Esophagus (tissue), 2 donors: Measurements from ENCODE around the gene PTPN6. TPM values are rescaled to one million over a fixed set of nuclear protein-coding genes. Genes with fewer than 3 reads are reported as not detected.

Experiments used
- H3K27ac ChIP-seq, 2 donors: one replicate each; pipeline ENCODE4 v1.5.1; 2013; ENCODE audit warnings: low read depth in 2 of 2, mild to moderate bottlenecking in 2 of 2, inconsistent platforms in 1 of 2, low read length in 1 of 2, moderate library complexity in 1 of 2
- H3K27me3 ChIP-seq, 2 donors: one replicate each; pipeline ENCODE4 v1.6.1; 2013; ENCODE audit warnings: low read length in 2 of 2, control low read depth in 1 of 2, mild to moderate bottlenecking in 1 of 2; ENCODE audit not compliant: insufficient read depth in 2 of 2, control insufficient read depth in 1 of 2
- H3K36me3 ChIP-seq, 2 donors: one replicate each; pipeline ENCODE4 v1.6.1; 2013; ENCODE audit warnings: low read length in 1 of 2; ENCODE audit not compliant: control insufficient read depth in 2 of 2, insufficient read depth in 2 of 2
- H3K4me1 ChIP-seq, 2 donors: one replicate each; pipeline ENCODE4 v1.6.1; 2013; ENCODE audit warnings: low read length in 1 of 2; ENCODE audit not compliant: control insufficient read depth in 2 of 2, insufficient read depth in 2 of 2
- H3K4me3 ChIP-seq, 2 donors: one replicate each; pipeline ENCODE4 v1.5.1; 2013; ENCODE audit warnings: low read length in 2 of 2, mild to moderate bottlenecking in 2 of 2, low read depth in 1 of 2, moderate library complexity in 1 of 2
- H3K9me3 ChIP-seq, 2 donors: one replicate each; pipeline ENCODE4 v1.6.1; 2013; ENCODE audit warnings: mild to moderate bottlenecking in 2 of 2, low read depth in 1 of 2, low read length in 1 of 2, moderate library complexity in 1 of 2; ENCODE audit not compliant: control insufficient read depth in 2 of 2, insufficient read depth in 1 of 2
- WGBS, 2 donors: extraction: QIAGEN DNeasy Blood & Tissue Kit; methylation state at CpG; one replicate each; pipeline ENCODE4 v1.1.7; 2013; 5-methylcytosine and 5-hydroxymethylcytosine counted together
- polyA plus RNA-seq, 2 donors: library from polyadenylated mRNA; stranded (reverse); fragments of 200-250 nt; gene quantifications; one replicate each; pipeline ENCODE4 v1.2.3, GENCODE V29; 2013
- donor health status: healthy with polysubstance abuse.
- donor health status: Bipolar disorder and iron deficiency.

The PTPN6 gene
- polyA plus RNA-seq, 2 donors, result 19.1 to 38.3 TPM

DNA sequence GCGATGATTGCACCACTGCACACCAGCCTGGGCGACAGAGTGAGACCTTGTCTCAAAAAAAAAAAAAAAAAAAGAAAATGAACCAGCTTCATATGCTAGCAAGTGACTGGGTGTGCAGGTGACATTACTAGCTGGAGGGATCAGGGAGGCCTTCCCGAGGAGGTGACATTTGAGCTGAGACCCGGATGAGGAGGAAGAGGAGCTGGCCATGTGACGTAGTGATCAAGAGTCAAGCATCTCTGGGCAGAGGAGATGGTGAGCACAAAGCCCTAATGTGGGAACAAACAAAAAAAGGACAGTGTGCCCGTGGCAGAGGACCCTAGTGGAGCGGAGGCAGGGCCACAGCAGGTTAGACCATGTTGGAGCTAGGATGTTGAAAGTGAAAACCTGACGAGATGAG is 3.5 kb upstream of the PTPN6 start:
- no peaks in the 10 kb centered on the region for H3K27me3 ChIP-seq
- H3K36me3 ChIP-seq, result peaks cover 0 to 3% of the 10 kb centered on the region in 2 donors
- no peak overlapping the region for H3K4me3 ChIP-seq
- H3K9me3 ChIP-seq, result no peaks in the 10 kb centered on the region
- no peak overlapping the region for H3K27ac ChIP-seq
- H3K4me1 ChIP-seq, result peaks cover 0 to 12% of the 10 kb centered on the region in 2 donors
- 86 to 93% methylated on average over 8 of the region's 8 CpGs for WGBS, 2 donors

DNA sequence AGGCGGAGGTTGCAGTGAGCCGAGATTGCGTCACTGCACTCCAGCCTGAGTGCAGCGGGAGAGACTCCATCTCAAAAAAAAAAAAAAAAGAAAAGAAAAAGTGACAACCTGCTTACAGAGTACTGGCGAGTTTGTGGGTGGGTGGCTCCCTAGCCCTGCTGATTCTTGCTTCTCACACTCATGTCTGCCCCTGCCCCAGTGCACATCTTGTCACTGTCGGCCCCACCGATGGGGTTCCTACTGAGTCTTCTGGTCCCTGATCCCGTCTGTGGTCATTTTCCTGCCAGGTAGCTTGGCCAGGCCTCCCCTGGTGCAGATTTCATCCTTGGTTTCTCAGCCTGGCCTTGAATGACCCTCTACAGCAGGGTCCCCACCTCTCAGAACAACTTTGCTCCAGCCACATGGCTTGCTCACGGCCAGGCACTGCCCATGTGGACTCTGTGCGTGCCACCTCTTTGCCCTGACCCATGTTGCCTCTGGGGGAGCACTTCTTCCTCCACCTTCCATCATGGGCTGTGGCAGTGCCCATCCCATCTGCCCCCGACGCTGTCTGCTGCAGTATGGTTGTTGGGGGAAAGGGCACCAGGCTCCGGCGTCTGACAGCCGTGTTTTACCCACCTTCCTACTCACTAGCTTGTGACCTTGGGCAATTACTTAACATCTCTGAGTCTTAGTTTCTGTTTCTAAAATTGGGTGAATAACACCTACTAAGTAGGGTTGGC is 2.1 kb upstream of the PTPN6 start:
- Histone ChIP-seq H3K36me3 (peaks cover 0 to 3% of the 10 kb centered on the region in 2 donors), H3K27me3 (no peaks in the 10 kb centered on the region), H3K4me3 (no peak overlapping the region), H3K27ac (peak overlapping the region in 1 of 2 donors; percentile 76), H3K4me1 (peaks cover 0 to 12% of the 10 kb centered on the region in 2 donors), H3K9me3 (no peaks in the 10 kb centered on the region)
- 70 to 79% methylated on average over 15 of the region's 15 CpGs for WGBS, 2 donors

DNA sequence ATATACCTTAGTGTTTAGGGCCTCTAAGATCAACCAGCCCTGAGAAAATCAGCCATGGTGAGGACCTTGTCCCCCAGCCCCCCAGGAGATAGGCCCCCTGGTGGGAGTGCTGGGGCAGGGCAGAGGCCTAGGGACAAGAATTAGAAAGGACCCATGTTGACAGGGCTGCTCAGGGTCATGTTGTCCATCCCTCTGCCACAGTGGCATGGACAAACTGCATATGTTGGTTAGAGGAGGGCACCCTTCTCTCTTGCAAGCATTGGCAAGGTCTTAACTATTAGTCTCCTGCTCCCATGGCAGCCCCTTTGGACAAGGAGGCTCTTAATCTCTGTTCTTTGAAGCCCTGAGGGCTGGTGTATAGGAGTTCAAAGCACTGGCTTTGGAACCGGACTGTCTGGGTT is 755 bp upstream of the PTPN6 start:
- H3K27ac ChIP-seq, result peak overlapping the region; percentile 0 to 67
- peaks cover 0 to 3% of the 10 kb centered on the region in 2 donors for H3K36me3 ChIP-seq
- peaks cover 0 to 12% of the 10 kb centered on the region in 2 donors for H3K4me1 ChIP-seq
- no peaks in the 10 kb centered on the region for H3K27me3 ChIP-seq
- no peak overlapping the region for H3K4me3 ChIP-seq
- H3K9me3 ChIP-seq, result no peaks in the 10 kb centered on the region
- 43 to 48% methylated on average over 1 of the region's 1 CpG for WGBS, 2 donors

DNA sequence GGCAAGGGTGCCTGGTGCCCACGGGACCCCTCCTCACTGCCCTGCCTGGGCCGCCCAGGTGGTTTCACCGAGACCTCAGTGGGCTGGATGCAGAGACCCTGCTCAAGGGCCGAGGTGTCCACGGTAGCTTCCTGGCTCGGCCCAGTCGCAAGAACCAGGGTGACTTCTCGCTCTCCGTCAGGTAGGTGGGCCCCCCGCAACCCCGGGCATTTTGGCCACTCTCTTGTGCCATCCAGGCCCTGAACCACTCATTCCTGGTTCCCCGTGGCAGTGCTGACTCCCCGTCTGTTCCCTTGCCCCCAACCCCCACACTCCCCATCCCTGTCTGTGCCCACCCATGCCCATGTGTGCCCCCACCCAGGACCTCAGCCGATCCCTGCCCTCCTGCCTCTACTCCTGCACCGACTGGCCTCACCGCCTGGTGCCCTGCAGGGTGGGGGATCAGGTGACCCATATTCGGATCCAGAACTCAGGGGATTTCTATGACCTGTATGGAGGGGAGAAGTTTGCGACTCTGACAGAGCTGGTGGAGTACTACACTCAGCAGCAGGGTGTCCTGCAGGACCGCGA is 480 bp downstream of the PTPN6 start:
- Histone ChIP-seq H3K4me3 (peak overlapping the region; percentile 32 to 48), H3K4me1 (peaks cover 0 to 8% of the 10 kb centered on the region in 2 donors), H3K9me3 (no peaks in the 10 kb centered on the region), H3K36me3 (peaks cover 0 to 11% of the 10 kb centered on the region in 2 donors), H3K27me3 (no peaks in the 10 kb centered on the region), H3K27ac (peak overlapping the region; percentile 43 to 57)
- WGBS, 2 donors, result 75 to 78% methylated on average over 20 of the region's 20 CpGs

DNA sequence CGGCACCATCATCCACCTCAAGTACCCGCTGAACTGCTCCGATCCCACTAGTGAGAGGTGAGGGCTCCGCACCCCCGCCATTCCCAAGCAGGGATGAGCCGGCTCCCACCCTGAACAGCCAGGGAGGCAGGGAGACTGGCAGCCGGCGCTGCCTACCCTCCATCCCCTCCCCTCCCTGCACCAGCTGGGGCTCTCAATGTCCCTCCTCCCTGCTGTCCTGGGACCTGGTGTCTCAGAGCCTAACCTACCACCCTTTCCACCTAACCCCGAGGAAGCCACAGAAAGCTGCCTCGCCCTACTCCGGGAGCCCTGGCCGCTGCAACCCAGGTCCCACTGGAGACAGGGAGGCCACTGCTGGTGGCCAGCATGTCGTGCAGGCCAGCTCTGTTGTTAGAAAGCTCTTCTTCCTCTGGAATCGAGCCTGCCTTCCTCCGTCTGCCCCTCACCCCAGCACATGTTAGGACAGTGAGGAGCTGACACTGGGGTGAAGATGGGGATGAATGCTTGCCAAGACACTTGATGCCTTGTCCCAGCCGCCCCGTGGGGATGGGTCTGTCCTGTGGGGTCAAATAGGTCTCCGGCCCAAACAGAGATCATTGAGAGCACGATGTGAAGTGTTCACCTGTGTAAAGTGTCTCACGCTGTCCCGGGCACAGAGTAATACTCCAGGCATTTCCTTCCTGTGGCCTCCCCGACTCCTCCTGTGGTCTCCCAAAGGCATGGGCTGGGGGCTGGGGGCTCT is 1.1 kb downstream of the PTPN6 start:
- H3K27ac ChIP-seq, result peak overlapping the region; percentile 16 to 57
- no peaks in the 10 kb centered on the region for H3K9me3 ChIP-seq
- 66 to 75% methylated on average over 21 to 22 of the region's 22 CpGs for WGBS, 2 donors
- H3K36me3 ChIP-seq, result peaks cover 0 to 13% of the 10 kb centered on the region in 2 donors
- H3K27me3 ChIP-seq, result no peaks in the 10 kb centered on the region
- H3K4me1 ChIP-seq, result peaks cover 0 to 5% of the 10 kb centered on the region in 2 donors
- H3K4me3 ChIP-seq, result peak overlapping the region; percentile 32 to 48

DNA sequence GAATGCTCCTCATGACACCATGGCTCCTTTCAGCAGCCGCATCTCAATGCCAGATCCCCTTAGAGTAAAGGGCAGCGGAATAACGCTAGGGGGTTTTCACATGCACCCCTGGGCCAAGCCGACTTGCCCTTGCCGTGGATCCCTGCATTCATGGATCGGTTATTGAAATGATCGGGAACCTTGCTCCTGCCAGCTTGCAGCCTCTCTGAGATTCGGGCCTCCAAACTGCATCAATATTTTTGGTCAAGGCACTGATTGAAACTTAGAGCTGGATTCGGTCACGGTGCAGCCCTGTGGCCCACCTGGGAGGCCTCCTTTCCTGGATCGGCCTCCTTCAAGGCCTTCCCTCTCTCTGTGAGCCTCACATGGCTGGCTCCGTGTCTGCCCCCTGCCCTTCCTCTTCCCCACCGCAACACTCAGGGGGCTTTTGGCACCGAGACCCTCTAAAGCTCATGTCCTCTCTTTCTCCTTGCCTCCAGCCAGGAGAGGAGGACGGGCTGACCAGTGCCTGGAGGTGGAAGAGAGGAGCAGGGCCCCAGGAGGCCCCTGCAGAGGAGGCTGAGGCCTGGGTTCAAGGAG is 1.8 kb downstream of the PTPN6 start:
- Histone ChIP-seq H3K27ac (peak overlapping the region; percentile 16 to 59), H3K4me1 (peaks cover 0 to 7% of the 10 kb centered on the region in 2 donors), H3K9me3 (no peaks in the 10 kb centered on the region)

DNA sequence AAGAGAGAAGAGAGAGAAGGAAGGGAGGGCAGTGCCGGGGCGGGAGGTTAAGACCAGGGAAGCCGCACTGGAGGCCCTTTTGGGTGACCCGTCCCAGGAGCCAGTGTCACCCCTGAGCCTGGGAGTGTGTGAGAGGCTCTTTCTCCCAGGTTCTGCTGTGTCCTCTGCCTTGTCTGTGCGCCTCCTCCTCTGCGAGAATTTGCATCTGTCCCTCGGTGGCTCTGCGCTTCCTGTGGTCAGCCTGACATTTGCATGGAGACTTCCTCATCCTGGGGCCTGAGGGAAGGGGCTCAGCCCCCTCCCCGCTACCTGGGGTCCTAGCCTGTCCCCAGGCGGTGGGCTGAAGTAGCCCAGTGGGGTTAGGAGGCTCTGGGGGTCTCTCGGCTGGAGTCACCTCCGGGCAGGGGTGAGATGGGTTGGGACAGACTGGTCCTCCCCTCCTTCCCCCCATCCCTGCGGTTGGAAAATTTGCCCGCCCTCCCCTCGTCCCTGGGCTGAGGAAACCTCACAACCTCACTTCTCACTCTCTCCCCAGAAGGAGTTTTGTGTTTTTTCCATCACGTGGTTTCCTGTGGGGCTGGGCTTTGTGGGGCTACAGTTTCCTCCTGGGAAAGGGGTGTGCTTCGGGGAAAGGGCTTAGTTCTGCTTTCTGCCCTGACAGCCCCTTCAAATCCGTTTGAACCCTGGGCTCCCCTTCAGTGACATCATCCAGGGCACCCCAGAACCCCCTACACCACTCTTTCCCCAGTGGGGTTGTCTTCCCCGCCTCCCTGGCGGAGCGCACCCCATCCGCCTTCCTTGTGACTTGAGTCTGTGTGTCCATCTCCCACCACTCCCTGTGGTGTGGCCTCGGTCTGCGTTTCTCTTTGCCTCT is 2.5 kb downstream of the PTPN6 start:
- H3K36me3 ChIP-seq, result peaks cover 0 to 13% of the 10 kb centered on the region in 2 donors
- H3K27ac ChIP-seq, result peak overlapping the region; percentile 37 to 59
- no peaks in the 10 kb centered on the region for H3K27me3 ChIP-seq
- no peaks in the 10 kb centered on the region for H3K9me3 ChIP-seq
- peaks cover 0 to 11% of the 10 kb centered on the region in 2 donors for H3K4me1 ChIP-seq
- H3K4me3 ChIP-seq, result peak overlapping the region in 1 of 2 donors; percentile 4
- WGBS, 2 donors, result 57 to 65% methylated on average over 23 to 24 of the region's 24 CpGs

More for the DNA sequence above, 1.8 kb downstream of the PTPN6 start:
- WGBS, 2 donors, result 73 to 79% methylated on average over 15 of the region's 15 CpGs
- no peaks in the 10 kb centered on the region for H3K27me3 ChIP-seq
- H3K4me3 ChIP-seq, result peak overlapping the region; percentile 7 to 48
- H3K36me3 ChIP-seq, result peaks cover 0 to 13% of the 10 kb centered on the region in 2 donors

DNA sequence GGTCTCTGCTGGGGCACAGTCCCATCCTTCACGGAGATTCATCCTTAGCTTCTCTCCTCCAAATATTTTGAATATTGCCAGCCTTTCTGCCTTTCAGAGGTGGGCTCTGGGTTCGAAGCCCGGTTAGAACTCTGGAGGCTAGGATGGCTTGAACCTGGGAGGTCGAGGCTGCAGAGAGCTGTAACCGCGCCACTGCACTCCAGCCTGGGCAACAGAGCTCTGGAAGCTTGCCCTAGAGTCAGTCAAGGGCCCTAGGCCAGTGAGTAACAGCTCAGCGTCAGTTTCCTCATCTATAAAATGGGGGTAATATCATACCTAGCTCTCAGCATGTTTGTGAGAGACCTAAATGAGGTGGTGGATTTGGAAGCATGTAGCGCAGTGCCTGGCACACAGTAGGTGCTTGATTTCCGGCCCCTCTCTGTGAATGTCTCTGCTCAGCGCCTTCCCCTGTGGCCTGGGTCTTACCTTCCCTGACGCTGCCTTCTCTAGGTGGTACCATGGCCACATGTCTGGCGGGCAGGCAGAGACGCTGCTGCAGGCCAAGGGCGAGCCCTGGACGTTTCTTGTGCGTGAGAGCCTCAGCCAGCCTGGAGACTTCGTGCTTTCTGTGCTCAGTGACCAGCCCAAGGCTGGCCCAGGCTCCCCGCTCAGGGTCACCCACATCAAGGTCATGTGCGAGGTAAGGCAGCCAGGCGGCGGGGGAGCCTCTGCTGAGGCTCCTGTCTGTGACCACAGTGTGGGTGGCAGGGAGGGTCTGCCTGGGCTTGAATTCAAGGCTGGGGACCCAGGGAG is 3.4 kb downstream of the PTPN6 start:
- Histone ChIP-seq H3K4me1 (peaks cover 0 to 11% of the 10 kb centered on the region in 2 donors), H3K36me3 (peaks cover 0 to 13% of the 10 kb centered on the region in 2 donors), H3K9me3 (no peaks in the 10 kb centered on the region), H3K27ac (no peak overlapping the region), H3K27me3 (no peaks in the 10 kb centered on the region), H3K4me3 (no peak overlapping the region)
- 82 to 84% methylated on average over 21 of the region's 21 CpGs for WGBS, 2 donors
